ENCODE measurements around the gene KLHDC9.

DNA sequence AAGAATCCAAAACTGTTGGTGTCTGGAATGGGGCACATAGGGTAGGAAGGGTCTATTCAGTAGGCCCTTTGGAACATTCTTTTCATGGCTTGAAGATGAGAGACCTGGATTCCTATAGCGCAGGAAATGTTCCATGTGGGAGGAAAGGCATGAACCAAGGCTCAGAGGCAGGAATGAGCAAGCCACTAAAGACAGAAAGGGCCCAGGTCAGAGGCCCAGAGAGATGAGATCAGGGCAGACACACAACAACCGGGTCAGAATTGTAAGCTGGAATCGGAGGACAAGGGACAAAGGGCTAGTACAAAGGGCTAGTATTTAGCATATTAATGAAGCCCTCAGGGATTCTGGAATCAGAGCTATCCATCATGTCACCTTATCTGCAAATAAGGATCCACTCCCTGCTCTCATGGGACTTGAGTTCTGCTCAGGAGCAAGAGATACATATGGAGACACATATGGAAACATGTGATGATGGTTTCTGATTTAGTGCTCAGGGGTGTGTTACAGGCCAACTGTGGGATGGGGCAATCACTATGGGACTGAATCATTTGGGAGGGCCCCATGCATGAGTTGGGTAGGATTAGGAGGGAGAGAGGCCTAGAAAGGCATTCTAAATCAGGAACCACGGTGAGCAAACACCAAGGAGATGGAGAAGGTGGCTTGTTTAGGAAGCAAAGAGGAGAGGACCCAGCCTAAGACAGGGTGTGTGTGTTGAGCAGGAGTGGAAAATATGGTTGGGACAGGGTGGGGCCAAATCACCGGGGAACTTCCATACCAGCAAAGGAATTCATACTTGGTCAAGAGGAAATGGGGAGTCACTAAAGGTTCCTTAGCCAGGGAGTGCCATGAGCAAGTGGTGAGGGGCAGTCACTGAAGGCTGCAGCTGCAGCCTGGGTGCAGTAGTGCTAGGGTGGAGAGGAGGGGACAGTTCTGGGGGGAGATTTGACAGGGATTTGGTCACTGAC, 17.4 kb upstream of the KLHDC9 start:
- TF ChIP-seq CTCF (IDR thresholded peaks at IDR 0.05), result no peak
- TF ChIP-seq ZFX (IDR thresholded peaks at IDR 0.05; ENCODE audit: borderline replicate concordance), result no peak
